ENCODE data around the gene ARHGEF11. TPM values are rescaled to one million over a fixed set of nuclear protein-coding genes. Genes with fewer than 3 reads are reported as not detected.
A peak's percentile ranks its signal among the peaks of the same experiment; 100 is the strongest.
"Not testable (repeated sequence)": the region's sequence is repeated elsewhere in the genome, so short reads cannot be mapped to it uniquely, and the experiment has no call there.

ARHGEF11 gene
- total RNA-seq, 8 experiments from 2014 or later = 19.5 to 41.2 (median 29.8) TPM

- WGBS, 10 experiments = 45 to 100% (median 72%) methylated on average over 1 to 11 of the region's 11 CpGs
- H3K27ac ChIP-seq = no peak overlapping the region
- peaks cover 0 to 22% of the 10 kb centered on the region in 2 donors for H3K4me1 ChIP-seq (replicated peaks in 1 of 2)
- in situ Hi-C loops (cut with MboI; ENCODE audit: low pct_unique_long_range_greater_than_20kb in 2 of 9, low sequenced_read_pairs in 9 of 9, unreplicated experiment in 9 of 9) = no loop called here
- ATAC-seq (replicated peaks in 6 of 8) = peak in 3 of 8 experiments; percentile 2 to 41 (median 15)
- no peak overlapping the region for H3K4me3 ChIP-seq
Observed at GRCh38 chr1:156931211-156931952, 114.2 kb downstream of the ARHGEF11 start.

- Histone ChIP-seq H3K27ac (no peak overlapping the region), H3K4me3 (no peak overlapping the region), H3K4me1 (replicated peaks in 1 of 2) (peaks cover 0 to 22% of the 10 kb centered on the region in 2 donors)
- 25 to 90% (median 49%) methylated on average over 2 to 4 of the region's 4 CpGs; no CpG with 5 or more reads in 6 of the 10 experiments for WGBS, 10 experiments
- no peak for ATAC-seq (replicated peaks in 6 of 8)
- in situ Hi-C loops (cut with MboI; ENCODE audit: low pct_unique_long_range_greater_than_20kb in 2 of 9, low sequenced_read_pairs in 9 of 9, unreplicated experiment in 9 of 9) = no loop called here
Observed at GRCh38 chr1:156930483-156930882, 115.1 kb downstream of the ARHGEF11 start.

GRCh38 chr1:156929596-156930238, 115.8 kb downstream of the ARHGEF11 start:
- in situ Hi-C loops (cut with MboI; ENCODE audit: low pct_unique_long_range_greater_than_20kb in 2 of 9, low sequenced_read_pairs in 9 of 9, unreplicated experiment in 9 of 9) = no loop called here
- Histone ChIP-seq H3K27ac (no peak overlapping the region), H3K4me3 (no peak overlapping the region), H3K4me1 (replicated peaks in 1 of 2) (peaks cover 0 to 22% of the 10 kb centered on the region in 2 donors)
- 19 to 80% (median 73%) methylated on average over 2 to 6 of the region's 6 CpGs; no CpG with 5 or more reads in 2 of the 10 experiments for WGBS, 10 experiments
- ATAC-seq (replicated peaks in 6 of 8) = no peak

GRCh38 chr1:156928043-156928602, 117.4 kb downstream of the ARHGEF11 start:
- in situ Hi-C loops (cut with MboI; ENCODE audit: low pct_unique_long_range_greater_than_20kb in 2 of 9, low sequenced_read_pairs in 9 of 9, unreplicated experiment in 9 of 9) = no loop called here
- ATAC-seq (replicated peaks in 6 of 8) = peak in 4 of 8 experiments; percentile 12 to 43 (median 14)
- Histone ChIP-seq H3K27ac (no peak overlapping the region), H3K4me3 (peak overlapping the region in 2 of 5 donors; percentile 26), H3K4me1 (replicated peaks in 1 of 2) (peaks cover 2 to 31% of the 10 kb centered on the region in 2 donors)
- 0 to 20% (median 0%) methylated on average over 2 to 3 of the region's 4 CpGs; no CpG with 5 or more reads in 1 of the 10 experiments for WGBS, 10 experiments

- peak; percentile 73 to 91 (median 77) for ATAC-seq (replicated peaks in 6 of 8)
- Histone ChIP-seq H3K4me1 (replicated peaks in 1 of 2) (peaks cover 2 to 25% of the 10 kb centered on the region in 2 donors), H3K27ac (no peak overlapping the region), H3K4me3 (peak overlapping the region; percentile 17 to 26 (median 23))
- WGBS, 10 experiments = 3 to 60% (median 11%) methylated on average over 1 to 24 of the region's 64 CpGs; no CpG with 5 or more reads in 3 of the 10 experiments
- in situ Hi-C loops (cut with MboI; ENCODE audit: low pct_unique_long_range_greater_than_20kb in 2 of 9, low sequenced_read_pairs in 9 of 9, unreplicated experiment in 9 of 9) = no loop called here
Observed at GRCh38 chr1:156927215-156928042, 118.1 kb downstream of the ARHGEF11 start.

- H3K27ac ChIP-seq; ATAC-seq (replicated peaks in 6 of 8); H3K4me3 ChIP-seq; in situ Hi-C loops (cut with MboI; ENCODE audit: low pct_unique_long_range_greater_than_20kb in 2 of 9, low sequenced_read_pairs in 9 of 9, unreplicated experiment in 9 of 9): not testable (repeated sequence)
- 60 to 93% (median 74%) methylated on average over 1 to 5 of the region's 6 CpGs; no CpG with 5 or more reads in 5 of the 10 experiments for WGBS, 10 experiments
- peaks cover 2 to 23% of the 10 kb centered on the region in 2 donors for H3K4me1 ChIP-seq (replicated peaks in 1 of 2)
Observed at GRCh38 chr1:156926695-156927094, 118.8 kb downstream of the ARHGEF11 start.

- WGBS, 10 experiments = 50 to 67% (median 59%) methylated on average over 1 to 3 of the region's 3 CpGs; no CpG with 5 or more reads in 6 of the 10 experiments
Observed at GRCh38 chr1:156926175-156926574, 119.4 kb downstream of the ARHGEF11 start.

GRCh38 chr1:156925154-156926010, 120.2 kb downstream of the ARHGEF11 start:
- 36 to 95% (median 64%) methylated on average over 1 to 5 of the region's 5 CpGs; no CpG with 5 or more reads in 2 of the 10 experiments for WGBS, 10 experiments
- no peak for ATAC-seq (replicated peaks in 6 of 8)
- in situ Hi-C loops (cut with MboI; ENCODE audit: low pct_unique_long_range_greater_than_20kb in 2 of 9, low sequenced_read_pairs in 9 of 9, unreplicated experiment in 9 of 9) = no loop called here
- H3K27ac ChIP-seq = no peak overlapping the region
- no peak overlapping the region for H3K4me3 ChIP-seq
- peaks cover 2 to 17% of the 10 kb centered on the region in 2 donors for H3K4me1 ChIP-seq (replicated peaks in 1 of 2)

More at GRCh38 chr1:156926175-156926574, 119.4 kb downstream of the ARHGEF11 start:
- Histone ChIP-seq H3K27ac (no peak overlapping the region), H3K4me1 (replicated peaks in 1 of 2) (peaks cover 2 to 18% of the 10 kb centered on the region in 2 donors), H3K4me3 (no peak overlapping the region)
- ATAC-seq (replicated peaks in 6 of 8) = peak in 1 of 8 experiments; percentile 4
- in situ Hi-C loops (cut with MboI; ENCODE audit: low pct_unique_long_range_greater_than_20kb in 2 of 9, low sequenced_read_pairs in 9 of 9, unreplicated experiment in 9 of 9) = no loop called here

- 17 to 40% (median 23%) methylated on average over 1 to 6 of the region's 22 CpGs; no CpG with 5 or more reads in 7 of the 10 experiments for WGBS, 10 experiments
- in situ Hi-C loops (cut with MboI; ENCODE audit: low pct_unique_long_range_greater_than_20kb in 2 of 9, low sequenced_read_pairs in 9 of 9, unreplicated experiment in 9 of 9) = no loop called here
- Histone ChIP-seq H3K4me3 (no peak overlapping the region), H3K27ac (no peak overlapping the region), H3K4me1 (replicated peaks in 1 of 2) (peaks cover 2 to 17% of the 10 kb centered on the region in 2 donors)
- no peak for ATAC-seq (replicated peaks in 6 of 8)
Observed at GRCh38 chr1:156924478-156925153, 120.9 kb downstream of the ARHGEF11 start.

GRCh38 chr1:156923670-156924477, 121.7 kb downstream of the ARHGEF11 start:
- peak overlapping the region in 1 of 5 donors; percentile 4 for H3K4me3 ChIP-seq
- peak in 3 of 8 experiments; percentile 4 to 8 (median 6) for ATAC-seq (replicated peaks in 6 of 8)
- WGBS, 10 experiments = 0 to 6% (median 5%) methylated on average over 3 to 6 of the region's 64 CpGs; no CpG with 5 or more reads in 7 of the 10 experiments
- H3K27ac ChIP-seq = no peak overlapping the region
- H3K4me1 ChIP-seq (replicated peaks in 1 of 2) = peaks cover 2 to 17% of the 10 kb centered on the region in 2 donors
- in situ Hi-C loops (cut with MboI; ENCODE audit: low pct_unique_long_range_greater_than_20kb in 2 of 9, low sequenced_read_pairs in 9 of 9, unreplicated experiment in 9 of 9) = no loop called here

Measured in motor neuron (in vitro differentiated cells).